IMR-90 (cell line): ENCODE measurements around the gene FKBP1B. TPM values are rescaled to one million over a fixed set of nuclear protein-coding genes. Genes with fewer than 3 reads are reported as not detected.

Experiments
- ATAC-seq: fragments of 200-7000 bp; cut with Tn5 transposase; 2 replicates; pipeline ENCODE4 v1.9.1; 2020; ENCODE audit warnings: low read depth, mild to moderate bottlenecking, moderate library complexity
- BruUV-seq: library from RNA; stranded (reverse); fragments of 400-500 nt; replicated peaks from 2 replicates; lab custom pipeline; 2021; lab: Mats Ljungman, UMichigan
- CTCF ChIA-PET: fragments of 300-600 bp; formaldehyde crosslinking; extraction: SDS; loops from one replicate; lab custom pipeline; 2021; ENCODE audit warnings: antibody characterized with exemption; lab: Yijun Ruan, JAX
- POLR2A ChIA-PET: fragments of 300-600 bp; sonication (Branson Sonifier 250); formaldehyde crosslinking; loops from one replicate; lab custom pipeline; 2022; ENCODE audit warnings: antibody characterized with exemption; ENCODE audit not compliant: unreplicated experiment; lab: Charles Lee
- DNase-seq: peaks from one replicate; pipeline ENCODE4 v3.0.0; 2013
- H2AFZ ChIP-seq: replicated peaks from 2 replicates; pipeline ENCODE3; 2013; ENCODE audit warnings: low read length, mild to moderate bottlenecking; ENCODE audit not compliant: poor library complexity
- H2AK5ac ChIP-seq: 2 replicates; pipeline ENCODE4 v1.6.1; 2013; ENCODE audit warnings: low read depth, low read length, inconsistent platforms
- H2AK9ac ChIP-seq: replicated peaks from 2 replicates; pipeline ENCODE3; 2013; ENCODE audit warnings: mild to moderate bottlenecking, low read depth, low read length, moderate library complexity; ENCODE audit not compliant: poor library complexity
- H2BK120ac ChIP-seq: 2 replicates; pipeline ENCODE4 v1.6.1; 2013; ENCODE audit warnings: low read depth, low read length, inconsistent platforms
- H2BK15ac ChIP-seq: 3 replicates; pipeline ENCODE4 v1.6.1; 2013; ENCODE audit warnings: low read depth, low read length, inconsistent platforms
- H2BK20ac ChIP-seq: 2 replicates; pipeline ENCODE4 v1.6.1; 2013; ENCODE audit warnings: low read depth, mild to moderate bottlenecking, inconsistent platforms, low read length, moderate library complexity
- H2BK5ac ChIP-seq: 2 replicates; pipeline ENCODE4 v1.6.1; 2013; ENCODE audit warnings: mild to moderate bottlenecking, low read depth, low read length, inconsistent platforms; ENCODE audit not compliant: poor library complexity, severe bottlenecking
- H3K14ac ChIP-seq: replicated peaks from 2 replicates; pipeline ENCODE4 v1.6.1; 2013; ENCODE audit warnings: low read depth, low read length, inconsistent platforms
- H3K18ac ChIP-seq: 2 replicates; pipeline ENCODE4 v1.6.1; 2013; ENCODE audit warnings: low read depth, low read length, control low read depth
- H3K23ac ChIP-seq: 2 replicates; pipeline ENCODE4 v1.6.1; 2013; ENCODE audit warnings: low read depth, low read length, inconsistent platforms
- H3K27ac ChIP-seq: 2 replicates; pipeline ENCODE4 v1.5.1; 2013; ENCODE audit warnings: mild to moderate bottlenecking, control low read depth, low read length; ENCODE audit not compliant: insufficient read depth
- H3K27me3 ChIP-seq: 2 replicates; pipeline ENCODE4 v1.6.1; 2013; ENCODE audit warnings: low read length; ENCODE audit not compliant: control insufficient read depth, insufficient read depth
- H3K36me3 ChIP-seq: 2 replicates; pipeline ENCODE4 v1.6.1; 2013; ENCODE audit warnings: low read length, mixed read lengths; ENCODE audit not compliant: control insufficient read depth, insufficient read depth
- H3K4ac ChIP-seq: 2 replicates; pipeline ENCODE4 v1.6.1; 2013; ENCODE audit warnings: low read depth, low read length, inconsistent platforms
- H3K4me1 ChIP-seq: 2 replicates; pipeline ENCODE4 v1.6.1; 2013; ENCODE audit warnings: low read length, mixed read lengths; ENCODE audit not compliant: control insufficient read depth, insufficient read depth
- H3K4me2 ChIP-seq: 2 replicates; pipeline ENCODE4 v1.6.1; 2013; ENCODE audit warnings: low read depth, mild to moderate bottlenecking, control low read depth, low read length, moderate library complexity
- H3K4me3 ChIP-seq: 2 replicates; pipeline ENCODE4 v1.5.1; 2013; ENCODE audit warnings: low read depth, mild to moderate bottlenecking, control low read depth, low read length, moderate library complexity; ENCODE audit not compliant: insufficient read depth
- H3K56ac ChIP-seq: 2 replicates; pipeline ENCODE4 v1.6.1; 2013; ENCODE audit warnings: low read length, inconsistent platforms; ENCODE audit not compliant: insufficient read depth; ENCODE audit errors: extremely low read depth
- H3K79me1 ChIP-seq, 2 experiments: 2 replicates each; pipeline ENCODE4 v1.6.1; 2013; ENCODE audit warnings: low read length in 2 of 2, inconsistent platforms in 1 of 2, low read depth in 1 of 2
- H3K9ac ChIP-seq: 2 replicates; pipeline ENCODE4 v1.6.1; 2013; ENCODE audit warnings: low read depth, low read length, control low read depth
- H3K9me1 ChIP-seq: 2 replicates; pipeline ENCODE4 v1.6.1; 2013; ENCODE audit warnings: low read length, inconsistent platforms; ENCODE audit not compliant: insufficient read depth
- H3K9me3 ChIP-seq: 2 replicates; pipeline ENCODE4 v1.6.1; 2013; ENCODE audit warnings: low read length; ENCODE audit not compliant: control insufficient read depth, insufficient read depth
- H4K20me1 ChIP-seq: 2 replicates; pipeline ENCODE4 v1.6.1; 2013; ENCODE audit warnings: low read length, inconsistent platforms; ENCODE audit not compliant: insufficient read depth
- H4K5ac ChIP-seq: 2 replicates; pipeline ENCODE4 v1.6.1; 2013; ENCODE audit warnings: mild to moderate bottlenecking, low read depth, low read length, control low read depth
- H4K8ac ChIP-seq, 2 experiments: 2 replicates each; pipeline ENCODE4 v1.6.1; 2013; ENCODE audit warnings: low read depth in 2 of 2, low read length in 2 of 2, control low read depth in 1 of 2, inconsistent platforms in 1 of 2
- H4K91ac ChIP-seq: 2 replicates; pipeline ENCODE4 v1.6.1; 2013; ENCODE audit warnings: low read depth, low read length, inconsistent platforms; ENCODE audit not compliant: insufficient read depth
- FOS ChIP-seq: fragments of 150-350 bp; IDR thresholded peaks from 2 replicates; pipeline ENCODE4 v1.6.1; 2016; ENCODE audit warnings: low read depth, low read length
- MXI1 ChIP-seq: IDR thresholded peaks from 2 replicates; pipeline ENCODE4 v1.6.1; 2012; ENCODE audit warnings: low read depth, mild to moderate bottlenecking, low read length, moderate library complexity, borderline replicate concordance
- POLR2A ChIP-seq: IDR thresholded peaks from 2 replicates; pipeline ENCODE4 v1.6.1; 2012; ENCODE audit warnings: mild to moderate bottlenecking, low read depth, low read length
- RCOR1 ChIP-seq: IDR thresholded peaks from 2 replicates; pipeline ENCODE4 v1.6.1; 2012; ENCODE audit warnings: mild to moderate bottlenecking, low read length, improper control_type of control experiment; ENCODE audit not compliant: insufficient replicate concordance
- WGBS, 2 experiments: methylation state at CpG; one replicate each; pipeline versions ENCODE4 v1.1.5 to v1.1.7; 2013; ENCODE audit warnings: missing lambda C conversion rate in 2 of 2; ENCODE audit not compliant: insufficient read length in 1 of 2; ENCODE audit errors: extremely low coverage in 2 of 2; 5-methylcytosine and 5-hydroxymethylcytosine counted together
- dilution Hi-C: fragments of 300-500 bp; cut with HindIII; formaldehyde crosslinking; loops from one replicate; pipeline ENCODE4 v1.14.3; 2018; ENCODE audit warnings: low sequenced_read_pairs; ENCODE audit not compliant: unreplicated experiment
- in situ Hi-C: fragments of 300-500 bp; cut with MboI; formaldehyde crosslinking; loops from 3 replicates; pipeline ENCODE4 v1.14.3; 2019; ENCODE audit warnings: low sequenced_read_pairs, inconsistent platforms, mixed read lengths
- intact Hi-C: fragments of 100-400 bp; cut with micrococcal nuclease; formaldehyde crosslinking; loops from 2 replicates; pipeline ENCODE4 v1.10.0; 2022
- polyA plus RNA-seq, 3 experiments: library from polyadenylated mRNA; depleted of rRNA; stranded (reverse); fragments of >200 nt; gene quantifications; 2 replicates each; pipeline ENCODE4 v1.2.3, GENCODE V29; 2012; ENCODE audit warnings: low replicate concordance in 1 of 3
- total RNA-seq: library from RNA; depleted of rRNA; stranded (reverse); fragments of >200 nt; gene quantifications from 2 replicates; pipeline ENCODE4 v1.2.3, GENCODE V29; 2012
- TF ChIP-seq, protein P1 (sequence below): fragments of 150-350 bp; IDR thresholded peaks from 2 replicates; pipeline ENCODE4 v1.6.1; 2017; ENCODE audit warnings: mild to moderate bottlenecking, antibody characterized with exemption, low read length, low read depth
- TF ChIP-seq, protein P2 (sequence below): conservative IDR thresholded peaks from 2 replicates; pipeline ENCODE4 v1.5.1; 2012; ENCODE audit warnings: mild to moderate bottlenecking, low read depth, low read length, improper control_type of control experiment

The FKBP1B gene
- total and polyA plus RNA-seq, 2 of the 4 experiments (the other 2 are of a cell fraction): 10.2 to 15.1 TPM

GRCh38 chr2:24046930-24047702 is 2.4 kb upstream of the FKBP1B start, which contains the start of gene WDCP:
WDCP (minus strand) TSS chr2:24047391; CDS start chr2:24039494, 7,897 bp downstream.
- intact Hi-C loops: loop anchor here (10.0 kb wide), 1 partner anchor 102 kb away; the partner anchor contains the start of gene UBXN2A
- CTCF ChIA-PET: interaction anchor here (0.6 to 1.1 kb wide), 2 partner anchors 12 to 64 kb away, joined by 3 to 4 read pairs; no protein-coding TSS in a partner anchor

More at GRCh38 chr2:24046930-24047702, 2.4 kb upstream of the FKBP1B start, which contains the start of gene WDCP:
- Histone ChIP-seq H3K56ac (peak within 1 kb of the TSS; percentile 67), H3K4me2 (peak within 1 kb of the TSS; percentile 64), H4K8ac (peak within 1 kb of the TSS; percentile 94 to 97), H2AFZ (peak within 1 kb of the TSS; percentile 97), H3K27ac (peak within 1 kb of the TSS; percentile 61), H3K79me1 (peaks cover 10 to 21% of the 10 kb centered on the region in 2 experiments; a peak in 3 of 4 replicates), H2BK120ac (peak within 1 kb of the TSS; percentile 35; the same call in 1 of the 2 replicates), H2AK9ac (peak within 1 kb of the TSS; percentile 92), H2BK20ac (no peak within 1 kb of the TSS), H3K36me3 (no peaks in the 10 kb centered on the region), H2BK15ac (peak within 1 kb of the TSS; percentile 56; the same call in 2 of the 3 replicates), H3K9ac (peak within 1 kb of the TSS; percentile 63), H3K9me1 (peaks cover 8% of the 10 kb centered on the region), H3K14ac (peak within 1 kb of the TSS; percentile 85), H3K27me3 (no peaks in the 10 kb centered on the region), H3K18ac (no peak within 1 kb of the TSS; the same call in 1 of the 2 replicates), H3K4me3 (peak within 1 kb of the TSS; percentile 73), H3K9me3 (no peaks in the 10 kb centered on the region), H4K20me1 (no peaks in the 10 kb centered on the region), H2BK5ac (peak within 1 kb of the TSS; percentile 57), H2AK5ac (peak within 1 kb of the TSS; percentile 66), H3K4me1 (no peaks in the 10 kb centered on the region), H3K23ac (peak within 1 kb of the TSS; percentile 93; the same call in 1 of the 2 replicates), H3K4ac (peak within 1 kb of the TSS; percentile 84), H4K91ac (peak within 1 kb of the TSS; percentile 23; the same call in 1 of the 2 replicates), H4K5ac (peak within 1 kb of the TSS; percentile 72)
- TF ChIP-seq, protein P1, sequence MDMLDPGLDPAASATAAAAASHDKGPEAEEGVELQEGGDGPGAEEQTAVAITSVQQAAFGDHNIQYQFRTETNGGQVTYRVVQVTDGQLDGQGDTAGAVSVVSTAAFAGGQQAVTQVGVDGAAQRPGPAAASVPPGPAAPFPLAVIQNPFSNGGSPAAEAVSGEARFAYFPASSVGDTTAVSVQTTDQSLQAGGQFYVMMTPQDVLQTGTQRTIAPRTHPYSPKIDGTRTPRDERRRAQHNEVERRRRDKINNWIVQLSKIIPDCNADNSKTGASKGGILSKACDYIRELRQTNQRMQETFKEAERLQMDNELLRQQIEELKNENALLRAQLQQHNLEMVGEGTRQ: 0 out of 2 replicates have a peak, but pooled peaks have one; percentile 23
- TF ChIP-seq RCOR1: no peak
- peak; percentile 14; the same call in 1 of the 2 replicates for TF ChIP-seq FOS
- TF ChIP-seq, protein P2, sequence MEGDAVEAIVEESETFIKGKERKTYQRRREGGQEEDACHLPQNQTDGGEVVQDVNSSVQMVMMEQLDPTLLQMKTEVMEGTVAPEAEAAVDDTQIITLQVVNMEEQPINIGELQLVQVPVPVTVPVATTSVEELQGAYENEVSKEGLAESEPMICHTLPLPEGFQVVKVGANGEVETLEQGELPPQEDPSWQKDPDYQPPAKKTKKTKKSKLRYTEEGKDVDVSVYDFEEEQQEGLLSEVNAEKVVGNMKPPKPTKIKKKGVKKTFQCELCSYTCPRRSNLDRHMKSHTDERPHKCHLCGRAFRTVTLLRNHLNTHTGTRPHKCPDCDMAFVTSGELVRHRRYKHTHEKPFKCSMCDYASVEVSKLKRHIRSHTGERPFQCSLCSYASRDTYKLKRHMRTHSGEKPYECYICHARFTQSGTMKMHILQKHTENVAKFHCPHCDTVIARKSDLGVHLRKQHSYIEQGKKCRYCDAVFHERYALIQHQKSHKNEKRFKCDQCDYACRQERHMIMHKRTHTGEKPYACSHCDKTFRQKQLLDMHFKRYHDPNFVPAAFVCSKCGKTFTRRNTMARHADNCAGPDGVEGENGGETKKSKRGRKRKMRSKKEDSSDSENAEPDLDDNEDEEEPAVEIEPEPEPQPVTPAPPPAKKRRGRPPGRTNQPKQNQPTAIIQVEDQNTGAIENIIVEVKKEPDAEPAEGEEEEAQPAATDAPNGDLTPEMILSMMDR: no peak
- TF ChIP-seq MXI1: peak; percentile 62; the same call in 1 of the 2 replicates
- peak; percentile 79 for TF ChIP-seq POLR2A
- peak; percentile 98 for ATAC-seq
- in situ Hi-C loops: no loop called here
- peak; percentile 99 for DNase-seq
- POLR2A ChIA-PET: interaction anchor here (0.6 to 1.5 kb wide), 4 partner anchors 9 to 59 kb away, joined by 3 to 6 read pairs (median 4); no protein-coding TSS in a partner anchor
- BruUV-seq: no TSS peak
- 0% methylated on average over 14 of the region's 38 CpGs; no CpG with 5 or more reads in 1 of the 2 experiments for WGBS, 2 experiments
- dilution Hi-C loops: no loop called here
